GM12872 (cell line): ENCODE measurements around the gene PGAM1.

Source experiments
- TF ChIP-seq, protein P1 (sequence below): IDR thresholded peaks from 3 replicates; pipeline ENCODE4 v1.5.1; 2011; ENCODE audit warnings: low read depth, mild to moderate bottlenecking, low read length, moderate library complexity; ENCODE audit not compliant: insufficient read depth

The PGAM1 gene

DNA sequence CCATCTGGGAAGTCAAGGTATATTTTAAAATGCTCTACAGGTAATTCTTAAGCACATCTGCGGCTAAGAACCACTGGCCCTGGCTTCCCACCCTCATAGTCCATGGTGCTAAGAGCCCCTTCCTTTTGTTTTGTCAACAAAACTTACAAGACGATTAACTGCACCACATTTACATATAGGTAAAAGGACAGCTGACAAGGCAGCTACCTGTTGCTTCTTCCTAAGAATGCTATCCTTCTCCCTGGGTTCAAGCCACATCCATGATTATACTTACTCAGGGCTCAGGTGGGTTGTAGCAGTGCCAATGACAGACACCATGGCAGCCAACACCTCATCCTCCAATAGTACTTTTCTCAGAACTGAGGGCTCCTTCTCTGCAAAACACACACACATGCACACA, 36.3 kb downstream of the PGAM1 start:
- TF ChIP-seq, protein P1, sequence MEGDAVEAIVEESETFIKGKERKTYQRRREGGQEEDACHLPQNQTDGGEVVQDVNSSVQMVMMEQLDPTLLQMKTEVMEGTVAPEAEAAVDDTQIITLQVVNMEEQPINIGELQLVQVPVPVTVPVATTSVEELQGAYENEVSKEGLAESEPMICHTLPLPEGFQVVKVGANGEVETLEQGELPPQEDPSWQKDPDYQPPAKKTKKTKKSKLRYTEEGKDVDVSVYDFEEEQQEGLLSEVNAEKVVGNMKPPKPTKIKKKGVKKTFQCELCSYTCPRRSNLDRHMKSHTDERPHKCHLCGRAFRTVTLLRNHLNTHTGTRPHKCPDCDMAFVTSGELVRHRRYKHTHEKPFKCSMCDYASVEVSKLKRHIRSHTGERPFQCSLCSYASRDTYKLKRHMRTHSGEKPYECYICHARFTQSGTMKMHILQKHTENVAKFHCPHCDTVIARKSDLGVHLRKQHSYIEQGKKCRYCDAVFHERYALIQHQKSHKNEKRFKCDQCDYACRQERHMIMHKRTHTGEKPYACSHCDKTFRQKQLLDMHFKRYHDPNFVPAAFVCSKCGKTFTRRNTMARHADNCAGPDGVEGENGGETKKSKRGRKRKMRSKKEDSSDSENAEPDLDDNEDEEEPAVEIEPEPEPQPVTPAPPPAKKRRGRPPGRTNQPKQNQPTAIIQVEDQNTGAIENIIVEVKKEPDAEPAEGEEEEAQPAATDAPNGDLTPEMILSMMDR = no peak

DNA sequence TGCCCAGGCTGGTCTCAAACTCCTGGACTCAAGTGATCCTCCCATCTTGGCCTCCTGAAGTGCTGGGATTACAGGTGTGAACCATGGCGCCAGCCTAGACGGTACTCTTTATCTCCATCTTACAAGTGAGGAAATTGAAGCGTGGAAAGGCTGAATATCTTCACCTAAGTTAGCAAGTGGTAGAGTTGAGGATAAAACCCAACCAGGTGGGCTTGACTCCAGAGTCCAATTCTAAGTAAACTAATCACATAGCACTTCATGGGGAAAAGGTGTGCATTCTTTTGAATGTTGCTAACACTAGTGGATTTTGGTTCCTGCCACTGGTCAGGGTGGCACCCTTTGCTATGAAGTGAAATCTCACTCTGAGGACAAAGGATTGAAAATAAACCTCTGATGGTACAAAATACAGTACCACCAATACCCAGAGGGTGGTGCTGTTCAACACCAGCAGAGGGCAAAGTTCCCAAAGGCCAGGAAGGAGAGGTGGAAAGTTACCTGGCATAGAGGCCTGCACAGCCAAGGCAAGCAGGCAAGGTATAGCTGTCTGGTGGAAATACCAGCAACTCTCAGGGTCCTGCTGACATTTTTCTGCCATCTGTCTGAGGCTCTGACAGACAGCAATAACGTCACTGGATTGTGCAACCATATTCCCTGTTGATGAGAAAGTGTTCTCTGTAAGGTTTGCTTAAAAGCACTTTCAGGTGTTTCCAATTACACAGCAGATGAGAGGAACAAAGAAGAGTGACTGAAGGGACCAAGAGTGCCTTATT, 37.6 kb downstream of the PGAM1 start:
- TF ChIP-seq, protein P1 = peak; percentile 81

DNA sequence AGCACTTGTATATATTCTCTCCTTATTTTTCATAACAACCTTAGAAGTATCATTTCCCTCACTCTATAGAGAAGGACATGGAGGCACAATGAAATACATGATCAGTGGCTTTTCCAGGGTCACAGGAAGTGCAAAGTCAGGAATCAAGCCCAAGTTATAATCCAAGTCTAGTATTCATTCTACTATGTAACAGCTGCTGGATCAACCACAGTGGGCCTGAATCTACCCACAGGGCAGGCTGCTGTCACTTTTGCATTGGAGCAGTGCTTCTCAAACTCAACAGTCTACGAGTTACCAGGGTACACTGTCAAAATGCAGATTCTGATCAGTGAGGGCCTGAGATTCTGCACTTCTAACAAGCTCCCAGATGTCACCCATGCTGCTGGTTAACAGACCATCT, 38.2 kb downstream of the PGAM1 start:
- TF ChIP-seq, protein P1 = no peak

DNA sequence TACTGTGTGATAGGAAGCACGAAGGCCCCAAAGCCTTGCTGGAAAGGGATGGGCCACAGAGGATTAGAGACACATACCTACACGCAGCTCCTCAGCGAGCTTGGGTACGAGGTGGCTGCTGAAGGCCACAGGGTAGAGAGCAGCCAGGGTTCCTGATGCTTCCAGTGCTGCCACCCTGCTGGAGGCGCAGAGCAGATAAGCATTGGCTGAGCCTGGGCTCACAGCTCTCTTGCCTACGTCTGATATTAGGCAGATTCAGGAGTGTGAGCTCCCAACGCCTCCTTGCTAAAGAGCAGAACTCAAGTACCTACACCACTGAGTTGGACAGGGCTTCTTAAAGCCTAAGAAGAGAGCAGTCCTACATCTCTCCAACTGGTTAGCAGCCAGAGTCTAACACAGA, 40.0 kb downstream of the PGAM1 start:
- TF ChIP-seq, protein P1 = no peak

DNA sequence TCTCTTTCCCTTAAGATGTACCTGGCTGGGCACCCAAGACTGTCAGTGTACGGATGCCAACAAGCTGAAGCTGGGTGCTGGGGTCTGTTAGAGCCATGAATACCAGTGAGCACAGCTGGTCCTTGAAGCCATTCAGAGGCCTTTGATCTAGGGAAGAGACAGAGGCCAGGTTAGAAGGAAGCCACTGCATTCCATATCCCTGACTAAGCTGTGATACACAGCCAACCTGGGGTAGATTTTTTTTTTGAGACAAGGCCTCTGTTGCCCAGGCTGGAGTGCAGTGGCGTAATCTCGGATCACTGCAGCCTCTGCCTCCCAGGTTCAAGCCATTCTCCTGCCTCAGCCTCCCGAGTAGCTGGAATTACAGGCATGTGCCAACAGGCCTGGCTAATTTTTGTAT, 40.8 kb downstream of the PGAM1 start:
- TF ChIP-seq, protein P1 = no peak

DNA sequence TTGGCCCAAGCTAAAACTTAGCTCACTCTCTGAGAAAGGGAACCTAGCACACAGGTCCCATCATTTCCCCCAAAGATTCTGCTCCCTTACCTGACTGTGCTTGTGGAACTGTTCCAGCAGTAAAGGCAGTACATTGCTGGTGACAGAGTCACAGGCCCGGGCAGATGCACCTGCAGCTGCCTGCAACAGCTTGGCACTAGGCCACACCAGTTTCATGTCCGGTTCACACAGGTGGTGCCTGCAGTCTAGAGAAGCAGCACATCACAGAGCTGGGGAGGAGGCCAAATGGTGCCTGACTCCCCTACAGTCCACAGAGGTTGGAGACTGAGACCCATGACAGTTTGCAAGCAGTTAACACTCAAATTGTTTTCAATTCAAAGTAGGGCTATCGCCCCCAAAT, 42.2 kb downstream of the PGAM1 start:
- TF ChIP-seq, protein P1 = no peak

DNA sequence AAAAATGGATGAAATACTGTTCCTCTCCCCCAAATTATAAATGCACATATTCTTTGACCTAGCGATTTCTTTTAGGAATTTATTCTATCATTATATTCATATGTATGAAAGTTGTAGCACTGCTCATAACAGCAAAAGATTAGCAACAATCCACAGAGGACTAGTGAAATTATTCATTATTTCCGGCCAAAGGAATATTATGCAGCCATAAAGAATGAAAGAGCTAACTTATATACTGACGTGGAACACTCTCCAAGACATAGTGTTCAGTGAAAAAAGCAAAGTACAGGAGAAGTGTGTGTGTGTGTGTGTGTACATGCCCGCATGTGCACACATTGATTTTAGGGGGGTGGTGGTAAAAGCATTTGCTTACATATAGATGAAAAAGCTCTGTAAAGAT, 48.9 kb downstream of the PGAM1 start:
- TF ChIP-seq, protein P1 = no peak
